HG03175 (cell line): ENCODE results near the gene UNKL.
"Not testable (repeated sequence)": the region's sequence is repeated elsewhere in the genome, so short reads cannot be mapped to it uniquely, and the experiment has no call there.

Source experiments
- ATAC-seq: cut with Tn5 transposase; IDR thresholded peaks from one replicate; pipeline ENCODE4 v1.9.1; 2021; ENCODE audit warnings: mild to moderate bottlenecking, moderate library complexity; ENCODE audit not compliant: unreplicated experiment

UNKL gene

DNA sequence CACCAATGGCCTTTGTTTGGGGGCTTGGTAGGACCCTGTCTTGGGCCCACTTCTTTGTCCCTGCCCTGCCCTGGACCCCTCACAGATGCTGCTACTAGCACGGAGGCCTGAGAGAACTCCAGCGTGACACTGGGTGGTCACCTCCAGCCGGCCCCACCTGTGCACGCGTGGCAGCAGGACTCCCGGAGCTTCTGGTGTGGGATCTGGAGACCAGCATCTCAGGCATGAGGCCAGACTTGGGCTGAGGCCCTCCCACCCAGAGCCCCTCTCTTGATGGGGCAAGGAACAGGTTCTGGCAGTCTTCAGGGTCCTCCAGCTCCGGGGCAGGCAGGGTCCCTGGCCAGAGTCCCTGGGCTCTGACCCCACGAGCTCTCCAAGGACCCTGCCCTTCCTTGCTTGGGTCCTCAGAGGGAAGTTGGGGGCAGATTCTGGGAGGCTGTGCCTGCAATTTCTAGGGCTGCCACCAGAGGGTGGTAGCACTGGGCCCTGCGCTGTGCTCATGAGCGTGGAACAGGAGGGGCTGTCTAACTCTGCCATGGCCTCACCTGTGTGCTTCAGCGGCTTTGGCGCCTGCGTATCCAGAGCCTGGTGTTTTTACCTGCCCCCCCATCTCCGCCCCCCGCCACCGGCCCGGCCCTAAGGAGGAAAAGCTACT, 84.1 kb downstream of the UNKL start:
- no peak for ATAC-seq

DNA sequence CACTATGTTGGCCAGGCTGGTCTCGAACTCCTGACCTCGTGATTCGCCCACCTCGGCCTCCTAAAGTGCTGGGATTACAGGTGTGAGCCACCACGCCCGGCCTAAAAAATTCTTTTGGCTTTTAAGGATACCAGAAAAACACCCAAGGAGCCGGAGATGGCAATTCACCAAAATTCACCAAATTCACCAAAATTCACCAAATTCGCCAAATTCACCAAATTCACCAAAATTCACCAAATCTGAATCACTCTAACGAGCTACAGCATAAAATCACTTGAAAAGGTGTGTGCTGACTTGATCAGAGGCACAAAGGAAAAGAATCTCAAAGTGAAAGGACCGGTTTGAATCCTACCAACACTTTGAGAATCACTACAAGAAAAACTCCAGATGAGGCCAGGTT, 85.5 kb downstream of the UNKL start:
- ATAC-seq: not testable (repeated sequence)

- ATAC-seq: not testable (repeated sequence)
Measured at GRCh38 chr16:1328136-1328535, 86.4 kb downstream of the UNKL start.

GRCh38 chr16:1327619-1327947, 86.9 kb downstream of the UNKL start:
- no peak for ATAC-seq

GRCh38 chr16:1326946-1327618, 87.4 kb downstream of the UNKL start:
- ATAC-seq: no peak

DNA sequence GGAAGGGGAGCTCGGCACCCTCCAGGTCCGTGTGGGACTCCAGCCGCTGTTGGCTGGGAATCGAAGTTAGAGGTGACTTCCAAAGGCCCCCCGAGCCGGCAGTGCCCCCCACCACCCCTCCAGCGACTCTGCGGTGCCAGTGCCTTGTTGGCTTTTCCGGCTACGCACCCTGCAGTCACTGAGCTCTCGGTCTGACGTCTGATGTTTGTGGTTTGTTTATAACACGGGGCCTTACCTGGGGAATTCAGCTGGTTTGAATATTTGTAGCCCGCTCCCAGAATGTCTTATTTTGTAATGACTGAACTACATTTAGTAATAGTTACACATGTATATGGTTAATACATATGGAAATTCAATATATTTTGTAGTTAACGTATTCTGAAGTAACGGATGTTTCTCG, 88.1 kb downstream of the UNKL start:
- no peak for ATAC-seq

- ATAC-seq: no peak
Measured at GRCh38 chr16:1325673-1326371, 88.7 kb downstream of the UNKL start.

DNA sequence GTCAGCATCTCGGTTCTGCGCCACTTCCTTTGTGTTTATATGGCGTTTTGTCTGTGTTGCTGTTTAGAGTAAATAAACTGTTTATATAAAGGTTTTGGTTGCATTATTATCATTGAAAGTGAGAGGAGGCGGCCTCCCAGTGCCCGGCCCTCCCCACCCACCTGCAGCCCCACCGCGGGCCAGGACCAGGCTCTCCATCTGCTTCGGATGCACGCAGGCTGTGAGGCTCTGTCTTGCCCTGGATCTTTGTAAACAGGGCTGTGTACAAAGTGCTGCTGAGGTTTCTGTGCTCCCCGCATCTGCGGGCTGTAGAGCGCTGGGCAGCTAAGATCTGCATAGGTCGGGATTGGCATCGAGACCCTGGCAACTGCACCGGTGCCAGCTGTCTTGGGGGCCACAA, 89.2 kb downstream of the UNKL start:
- ATAC-seq: no peak

GRCh38 chr16:1324286-1324826, 90.1 kb downstream of the UNKL start:
- no peak for ATAC-seq

GRCh38 chr16:1323296-1324239, 90.9 kb downstream of the UNKL start:
- no peak for ATAC-seq

DNA sequence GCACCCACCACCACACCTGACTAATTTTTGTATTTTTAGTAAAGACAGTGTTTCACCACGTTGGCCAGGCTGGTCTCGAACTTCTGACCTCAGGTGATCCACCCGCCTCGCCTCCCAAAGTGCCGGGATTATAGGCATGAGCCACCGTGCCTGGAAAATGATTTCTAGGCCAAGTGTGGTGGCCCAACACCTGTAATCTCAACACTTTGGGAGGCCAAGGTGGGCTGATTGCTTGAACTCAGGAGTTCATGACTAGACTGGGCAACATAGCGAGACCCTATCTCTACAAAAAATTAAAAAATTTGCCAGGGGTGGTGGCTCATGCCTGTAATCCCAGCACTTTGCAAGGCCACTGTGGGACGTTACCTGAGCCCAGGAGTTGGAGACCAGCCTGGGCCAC, 92.1 kb downstream of the UNKL start:
- no peak for ATAC-seq

- ATAC-seq: no peak
Measured at GRCh38 chr16:1320658-1321240, 93.8 kb downstream of the UNKL start.

DNA sequence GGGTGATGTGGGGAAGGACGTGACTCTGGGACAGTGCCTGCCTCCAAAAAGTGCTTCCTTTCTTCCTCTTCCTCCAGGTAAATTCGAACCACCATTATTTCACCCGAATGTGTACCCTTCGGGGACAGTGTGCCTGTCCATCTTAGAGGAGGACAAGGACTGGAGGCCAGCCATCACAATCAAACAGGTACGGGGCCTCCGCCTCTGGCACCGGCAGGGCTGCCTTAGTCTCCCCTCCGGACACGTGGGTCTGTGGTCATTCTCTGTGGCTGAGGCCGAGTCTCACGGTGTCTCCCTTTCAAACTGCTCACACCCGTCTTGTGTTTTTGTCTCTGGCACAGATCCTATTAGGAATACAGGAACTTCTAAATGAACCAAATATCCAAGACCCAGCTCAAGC, 94.4 kb downstream of the UNKL start:
- ATAC-seq: no peak

- ATAC-seq: no peak
Measured at GRCh38 chr16:1319041-1319440, 95.5 kb downstream of the UNKL start.

DNA sequence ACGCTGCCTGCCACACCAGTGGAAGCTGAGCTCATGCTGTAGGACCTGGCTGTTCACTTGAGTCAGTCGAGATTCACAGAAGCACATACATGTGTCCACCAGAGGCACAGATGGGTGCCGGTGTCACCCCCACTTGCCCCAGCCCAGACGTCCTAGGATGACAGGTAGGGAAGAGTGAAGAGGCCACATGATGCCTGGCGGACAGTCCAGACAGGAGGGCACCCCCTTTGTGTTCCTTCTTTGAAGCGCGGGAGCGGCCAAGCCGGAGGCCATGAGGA, 96.3 kb downstream of the UNKL start:
- ATAC-seq: no peak

DNA sequence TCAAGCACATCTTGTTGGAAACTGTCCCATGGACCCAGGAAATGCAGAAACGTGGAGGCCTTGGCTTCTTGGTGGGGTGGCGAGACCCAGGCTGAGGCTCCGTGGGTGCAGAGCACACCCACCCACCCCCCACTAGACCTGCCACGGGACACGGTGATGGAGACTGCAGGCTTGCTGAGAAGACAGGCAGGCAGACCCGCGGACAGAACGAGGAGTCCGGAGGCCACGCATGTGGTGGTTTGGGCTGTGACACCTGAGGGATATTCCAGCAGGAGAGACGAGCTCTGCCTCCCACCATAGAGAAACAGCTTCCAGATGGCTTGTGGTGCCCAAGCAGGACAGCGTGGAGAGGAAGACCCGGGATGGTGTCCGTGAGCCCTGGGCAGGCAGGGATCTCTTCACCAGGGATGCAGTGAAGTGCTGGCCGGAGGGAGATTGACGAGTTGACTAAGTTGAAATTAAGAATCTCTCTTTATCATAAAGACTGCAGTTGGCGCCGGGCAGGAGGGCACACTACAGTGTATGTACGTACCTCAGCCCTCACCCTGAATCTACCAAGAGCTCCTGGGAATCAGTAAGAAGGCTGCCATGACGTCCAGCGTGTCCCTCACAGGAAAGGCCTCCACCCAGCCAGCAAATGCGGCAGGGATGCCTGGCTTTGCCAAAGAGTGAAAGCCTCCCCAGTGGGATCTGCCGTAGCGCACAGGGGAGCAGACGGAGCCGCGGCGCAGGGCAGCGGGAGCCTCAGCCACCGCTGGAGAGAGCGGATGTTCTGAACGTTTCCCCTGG, 96.8 kb downstream of the UNKL start:
- ATAC-seq: no peak

GRCh38 chr16:1316033-1316405, 98.5 kb downstream of the UNKL start:
- no peak for ATAC-seq

DNA sequence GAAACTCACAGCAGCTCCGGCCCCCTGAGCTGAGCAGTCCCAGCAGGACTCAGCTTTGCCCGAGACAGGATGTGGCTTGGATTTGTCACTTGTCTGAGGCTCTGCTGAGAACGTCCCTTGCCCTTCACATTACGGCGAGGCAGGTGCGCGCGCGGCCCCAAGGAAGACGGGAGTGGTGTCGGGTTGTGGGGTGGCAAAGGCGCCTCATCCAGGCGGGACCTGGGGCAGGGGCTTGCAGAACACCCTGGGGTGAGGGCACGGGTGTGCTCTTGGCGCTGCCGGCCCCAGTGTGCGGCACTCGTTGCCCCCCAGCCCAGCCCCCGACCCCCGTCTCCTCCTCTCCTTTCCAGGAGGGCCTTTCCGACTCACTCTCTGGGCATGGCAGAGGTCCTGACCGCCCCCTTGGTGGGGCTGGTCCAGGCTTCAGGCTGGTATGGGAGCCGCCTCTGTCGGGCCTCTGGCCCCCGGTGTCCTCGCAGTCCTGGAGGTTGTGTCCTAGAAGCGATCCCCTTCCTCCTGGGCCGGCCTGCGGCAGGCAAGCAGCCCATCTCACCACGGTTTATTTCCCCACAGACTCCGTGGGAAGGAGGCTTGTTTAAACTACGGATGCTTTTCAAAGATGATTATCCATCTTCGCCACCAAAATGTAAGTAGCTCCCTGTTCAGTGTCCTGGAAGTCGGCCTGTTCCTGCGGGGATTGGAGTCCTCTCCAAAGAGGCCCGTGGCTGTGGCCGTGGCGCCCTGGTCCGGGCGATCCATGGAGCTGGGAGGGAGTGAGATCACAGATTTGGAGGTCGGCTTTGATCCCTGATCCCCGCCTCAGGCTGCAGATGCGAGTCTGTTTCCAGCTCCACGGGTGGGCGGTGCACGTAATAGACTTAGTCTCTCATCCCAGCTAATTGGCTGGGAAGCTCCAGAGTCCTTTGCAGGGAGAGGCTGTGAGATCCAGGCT, 99.1 kb downstream of the UNKL start:
- ATAC-seq: no peak
